ENCODE data around the gene TUBG1.
"Not testable (repeated sequence)": the region's sequence is repeated elsewhere in the genome, so short reads cannot be mapped to it uniquely, and the experiment has no call there.

DNA sequence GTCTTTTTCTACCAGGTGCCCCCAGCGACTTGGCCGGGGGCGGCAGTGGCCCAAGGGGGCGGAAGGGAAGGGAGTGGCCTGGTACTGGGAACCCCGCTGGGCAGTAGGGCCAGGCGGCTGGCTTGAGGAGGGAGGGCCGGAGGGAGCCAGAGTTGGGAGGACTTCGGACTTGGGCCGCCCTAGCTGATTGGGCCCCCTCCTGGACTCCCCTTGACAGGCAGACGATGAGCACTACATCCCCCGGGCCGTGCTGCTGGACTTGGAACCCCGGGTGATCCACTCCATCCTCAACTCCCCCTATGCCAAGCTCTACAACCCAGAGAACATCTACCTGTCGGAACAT is 50.4 kb downstream of the TUBG1 start:
- not testable (repeated sequence) for TF ChIP-seq CTCF (IDR thresholded peaks at IDR 0.05; ENCODE audit: control extremely low read depth in 1 of 3, insufficient read depth in 1 of 3, low read depth in 1 of 3, low read length in 3 of 3); EP300 (IDR thresholded peaks at IDR 0.05; ENCODE audit: borderline replicate concordance in 1 of 2, low read depth in 2 of 2, low read length in 2 of 2); EZH2 (IDR thresholded peaks at IDR 0.05; ENCODE audit: low read depth, low read length, severe bottlenecking); HDAC6 (IDR thresholded peaks at IDR 0.05; ENCODE audit: low read depth, low read length); YY1 (IDR thresholded peaks at IDR 0.05; ENCODE audit: low read depth, low read length); GABPA (IDR thresholded peaks at IDR 0.05; ENCODE audit: borderline replicate concordance, insufficient read depth, low read length); RNF2 (IDR thresholded peaks at IDR 0.05; ENCODE audit: borderline replicate concordance, low read depth, low read length, missing control alignments, poor library complexity, severe bottlenecking); CBX8 (IDR thresholded peaks at IDR 0.05; ENCODE audit: borderline replicate concordance, low read depth, low read length)
- TF ChIP-seq, protein P1, sequence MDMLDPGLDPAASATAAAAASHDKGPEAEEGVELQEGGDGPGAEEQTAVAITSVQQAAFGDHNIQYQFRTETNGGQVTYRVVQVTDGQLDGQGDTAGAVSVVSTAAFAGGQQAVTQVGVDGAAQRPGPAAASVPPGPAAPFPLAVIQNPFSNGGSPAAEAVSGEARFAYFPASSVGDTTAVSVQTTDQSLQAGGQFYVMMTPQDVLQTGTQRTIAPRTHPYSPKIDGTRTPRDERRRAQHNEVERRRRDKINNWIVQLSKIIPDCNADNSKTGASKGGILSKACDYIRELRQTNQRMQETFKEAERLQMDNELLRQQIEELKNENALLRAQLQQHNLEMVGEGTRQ (IDR thresholded peaks at IDR 0.05; ENCODE audit: low read length) = not testable (repeated sequence)
- TF ChIP-seq, protein P2, sequence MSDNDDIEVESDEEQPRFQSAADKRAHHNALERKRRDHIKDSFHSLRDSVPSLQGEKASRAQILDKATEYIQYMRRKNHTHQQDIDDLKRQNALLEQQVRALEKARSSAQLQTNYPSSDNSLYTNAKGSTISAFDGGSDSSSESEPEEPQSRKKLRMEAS (IDR thresholded peaks at IDR 0.05) = not testable (repeated sequence)

Measured in H1 (cell line).